ENCODE measurements around the gene KMT2C.

DNA sequence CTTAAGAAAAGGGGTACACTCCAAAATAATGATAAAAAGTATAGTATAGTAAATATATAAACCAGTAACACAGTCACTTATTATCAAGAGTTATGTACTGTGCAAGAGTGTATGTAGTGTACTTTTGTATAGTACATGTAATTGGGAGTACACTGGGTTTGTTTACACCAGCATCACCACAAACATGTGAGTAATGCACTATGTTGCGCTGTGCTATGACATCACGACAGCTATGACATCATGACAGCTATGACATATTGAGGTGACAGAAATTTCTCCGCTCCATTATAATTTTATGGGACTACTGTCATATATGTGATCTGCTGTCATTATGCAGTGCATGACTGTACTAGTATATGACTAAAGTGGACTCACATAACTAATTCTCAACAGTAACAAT lies 84.6 kb downstream of the KMT2C start:
- TF ChIP-seq POLR2A (IDR thresholded peaks at IDR 0.05) (no peak), POLR2AphosphoS5 (IDR thresholded peaks at IDR 0.05) (no peak), CTCF (IDR thresholded peaks at IDR 0.05) (no peak), EP300 (IDR thresholded peaks at IDR 0.05) (no peak)

All from stomach (tissue), 4 donors.